ENCODE results near the gene RNF151. TPM values are rescaled to one million over a fixed set of nuclear protein-coding genes. Genes with fewer than 3 reads are reported as not detected.

The RNF151 gene
- total and polyA plus RNA-seq, 2 of the 13 experiments (the other 11 are each of a cell fraction or from before 2014, with no cell fraction given) = not detected

DNA sequence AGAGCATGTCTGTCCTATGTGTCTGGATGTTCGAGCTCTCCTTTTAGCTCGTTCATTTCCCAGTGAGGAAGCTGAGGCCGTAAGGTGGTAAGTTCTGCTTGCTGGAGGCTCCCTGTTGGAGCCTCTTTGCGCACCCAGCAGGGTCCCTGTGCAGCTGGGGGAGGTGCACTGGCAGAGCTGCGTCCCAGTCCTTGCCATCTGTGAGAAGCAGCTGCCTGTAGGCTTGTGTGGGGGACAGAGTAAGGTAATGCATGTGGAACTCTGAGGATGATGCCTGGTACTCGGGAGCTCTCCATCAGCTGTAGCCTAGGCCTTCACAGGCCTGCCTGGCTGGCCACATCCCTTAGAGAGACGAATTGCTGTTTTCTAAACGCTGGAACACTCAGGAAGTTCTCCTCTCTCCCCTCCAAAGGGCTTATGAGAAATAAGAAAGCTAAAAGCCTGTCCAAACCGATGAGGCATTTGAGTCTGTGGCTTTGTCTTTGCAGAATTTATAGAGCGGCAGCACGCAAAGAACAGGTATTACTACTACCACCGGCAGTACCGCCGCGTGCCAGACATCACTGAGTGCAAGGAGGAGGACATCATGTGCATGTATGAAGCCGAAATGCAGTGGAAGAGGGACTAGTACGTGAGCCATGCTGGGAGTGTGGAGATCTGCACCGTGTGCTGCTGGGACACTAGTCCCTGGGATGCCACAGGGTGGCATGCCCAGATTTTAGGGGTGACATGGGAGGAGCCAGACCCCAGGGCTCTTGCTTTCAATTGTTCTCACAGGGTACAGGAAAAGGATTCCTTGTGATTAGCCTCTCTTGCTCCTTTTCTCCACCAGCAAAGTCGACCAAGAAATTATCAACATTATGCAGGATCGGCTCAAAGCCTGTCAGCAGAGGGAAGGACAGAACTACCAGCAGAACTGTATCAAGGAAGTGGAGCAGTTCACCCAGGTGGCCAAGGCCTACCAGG, 5.7 kb upstream of the RNF151 start (continued):
- TF ChIP-seq, protein P1, sequence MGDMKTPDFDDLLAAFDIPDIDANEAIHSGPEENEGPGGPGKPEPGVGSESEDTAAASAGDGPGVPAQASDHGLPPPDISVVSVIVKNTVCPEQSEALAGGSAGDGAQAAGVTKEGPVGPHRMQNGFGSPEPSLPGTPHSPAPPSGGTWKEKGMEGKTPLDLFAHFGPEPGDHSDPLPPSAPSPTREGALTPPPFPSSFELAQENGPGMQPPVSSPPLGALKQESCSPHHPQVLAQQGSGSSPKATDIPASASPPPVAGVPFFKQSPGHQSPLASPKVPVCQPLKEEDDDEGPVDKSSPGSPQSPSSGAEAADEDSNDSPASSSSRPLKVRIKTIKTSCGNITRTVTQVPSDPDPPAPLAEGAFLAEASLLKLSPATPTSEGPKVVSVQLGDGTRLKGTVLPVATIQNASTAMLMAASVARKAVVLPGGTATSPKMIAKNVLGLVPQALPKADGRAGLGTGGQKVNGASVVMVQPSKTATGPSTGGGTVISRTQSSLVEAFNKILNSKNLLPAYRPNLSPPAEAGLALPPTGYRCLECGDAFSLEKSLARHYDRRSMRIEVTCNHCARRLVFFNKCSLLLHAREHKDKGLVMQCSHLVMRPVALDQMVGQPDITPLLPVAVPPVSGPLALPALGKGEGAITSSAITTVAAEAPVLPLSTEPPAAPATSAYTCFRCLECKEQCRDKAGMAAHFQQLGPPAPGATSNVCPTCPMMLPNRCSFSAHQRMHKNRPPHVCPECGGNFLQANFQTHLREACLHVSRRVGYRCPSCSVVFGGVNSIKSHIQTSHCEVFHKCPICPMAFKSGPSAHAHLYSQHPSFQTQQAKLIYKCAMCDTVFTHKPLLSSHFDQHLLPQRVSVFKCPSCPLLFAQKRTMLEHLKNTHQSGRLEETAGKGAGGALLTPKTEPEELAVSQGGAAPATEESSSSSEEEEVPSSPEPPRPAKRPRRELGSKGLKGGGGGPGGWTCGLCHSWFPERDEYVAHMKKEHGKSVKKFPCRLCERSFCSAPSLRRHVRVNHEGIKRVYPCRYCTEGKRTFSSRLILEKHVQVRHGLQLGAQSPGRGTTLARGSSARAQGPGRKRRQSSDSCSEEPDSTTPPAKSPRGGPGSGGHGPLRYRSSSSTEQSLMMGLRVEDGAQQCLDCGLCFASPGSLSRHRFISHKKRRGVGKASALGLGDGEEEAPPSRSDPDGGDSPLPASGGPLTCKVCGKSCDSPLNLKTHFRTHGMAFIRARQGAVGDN (CRISPR knock-in tag; IDR thresholded peaks at IDR 0.05) = peak; percentile 51
- TF ChIP-seq RAD21 (CRISPR knock-in tag; IDR thresholded peaks at IDR 0.05) (peak; percentile 6), ZFY (CRISPR knock-in tag; IDR thresholded peaks at IDR 0.05) (peak; percentile 39; the same call in 1 of the 2 replicates), ZC3H13 (CRISPR knock-in tag; IDR thresholded peaks at IDR 0.05) (peak; percentile 72; the same call in 1 of the 2 replicates), SALL1 (CRISPR knock-in tag; IDR thresholded peaks at IDR 0.05) (peak; percentile 39; the same call in 1 of the 2 replicates), RBFOX2 (IDR thresholded peaks at IDR 0.05; ENCODE audit: low read depth, low read length) (peak; percentile 57; the same call in 1 of the 2 replicates), ZNF839 (CRISPR knock-in tag; IDR thresholded peaks at IDR 0.05; ENCODE audit: borderline replicate concordance) (peak; percentile 27; the same call in 1 of the 2 replicates), KDM2A (CRISPR knock-in tag; IDR thresholded peaks at IDR 0.05; ENCODE audit: borderline replicate concordance, low read depth) (peak; percentile 94), ZNF674 (CRISPR knock-in tag; IDR thresholded peaks at IDR 0.05; ENCODE audit: low read depth) (no peak), ZNF772 (CRISPR knock-in tag; IDR thresholded peaks at IDR 0.05) (0 out of 2 replicates have a peak, but pooled peaks have one; percentile 50), FOSL2 (CRISPR knock-in tag; IDR thresholded peaks at IDR 0.05) (no peak), NFIC (IDR thresholded peaks at IDR 0.05; ENCODE audit: low read length) (peak; percentile 39; the same call in 1 of the 2 replicates), ZC3H4 (CRISPR knock-in tag; IDR thresholded peaks at IDR 0.05; ENCODE audit: borderline replicate concordance) (peak; percentile 94; the same call in 1 of the 2 replicates), ZBTB7B (CRISPR knock-in tag; IDR thresholded peaks at IDR 0.05) (0 out of 2 replicates have a peak, but pooled peaks have one; percentile 5), AKAP8 (CRISPR knock-in tag; IDR thresholded peaks at IDR 0.05) (0 out of 2 replicates have a peak, but pooled peaks have one; percentile 21)
- TF ChIP-seq, protein P2, sequence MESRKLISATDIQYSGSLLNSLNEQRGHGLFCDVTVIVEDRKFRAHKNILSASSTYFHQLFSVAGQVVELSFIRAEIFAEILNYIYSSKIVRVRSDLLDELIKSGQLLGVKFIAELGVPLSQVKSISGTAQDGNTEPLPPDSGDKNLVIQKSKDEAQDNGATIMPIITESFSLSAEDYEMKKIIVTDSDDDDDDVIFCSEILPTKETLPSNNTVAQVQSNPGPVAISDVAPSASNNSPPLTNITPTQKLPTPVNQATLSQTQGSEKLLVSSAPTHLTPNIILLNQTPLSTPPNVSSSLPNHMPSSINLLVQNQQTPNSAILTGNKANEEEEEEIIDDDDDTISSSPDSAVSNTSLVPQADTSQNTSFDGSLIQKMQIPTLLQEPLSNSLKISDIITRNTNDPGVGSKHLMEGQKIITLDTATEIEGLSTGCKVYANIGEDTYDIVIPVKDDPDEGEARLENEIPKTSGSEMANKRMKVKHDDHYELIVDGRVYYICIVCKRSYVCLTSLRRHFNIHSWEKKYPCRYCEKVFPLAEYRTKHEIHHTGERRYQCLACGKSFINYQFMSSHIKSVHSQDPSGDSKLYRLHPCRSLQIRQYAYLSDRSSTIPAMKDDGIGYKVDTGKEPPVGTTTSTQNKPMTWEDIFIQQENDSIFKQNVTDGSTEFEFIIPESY (CRISPR knock-in tag; IDR thresholded peaks at IDR 0.05) = peak; percentile 15; the same call in 1 of the 2 replicates
- TF ChIP-seq, protein P3, sequence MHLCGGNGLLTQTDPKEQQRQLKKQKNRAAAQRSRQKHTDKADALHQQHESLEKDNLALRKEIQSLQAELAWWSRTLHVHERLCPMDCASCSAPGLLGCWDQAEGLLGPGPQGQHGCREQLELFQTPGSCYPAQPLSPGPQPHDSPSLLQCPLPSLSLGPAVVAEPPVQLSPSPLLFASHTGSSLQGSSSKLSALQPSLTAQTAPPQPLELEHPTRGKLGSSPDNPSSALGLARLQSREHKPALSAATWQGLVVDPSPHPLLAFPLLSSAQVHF (CRISPR knock-in tag; IDR thresholded peaks at IDR 0.05) = peak; percentile 73
- TF ChIP-seq, protein P4, sequence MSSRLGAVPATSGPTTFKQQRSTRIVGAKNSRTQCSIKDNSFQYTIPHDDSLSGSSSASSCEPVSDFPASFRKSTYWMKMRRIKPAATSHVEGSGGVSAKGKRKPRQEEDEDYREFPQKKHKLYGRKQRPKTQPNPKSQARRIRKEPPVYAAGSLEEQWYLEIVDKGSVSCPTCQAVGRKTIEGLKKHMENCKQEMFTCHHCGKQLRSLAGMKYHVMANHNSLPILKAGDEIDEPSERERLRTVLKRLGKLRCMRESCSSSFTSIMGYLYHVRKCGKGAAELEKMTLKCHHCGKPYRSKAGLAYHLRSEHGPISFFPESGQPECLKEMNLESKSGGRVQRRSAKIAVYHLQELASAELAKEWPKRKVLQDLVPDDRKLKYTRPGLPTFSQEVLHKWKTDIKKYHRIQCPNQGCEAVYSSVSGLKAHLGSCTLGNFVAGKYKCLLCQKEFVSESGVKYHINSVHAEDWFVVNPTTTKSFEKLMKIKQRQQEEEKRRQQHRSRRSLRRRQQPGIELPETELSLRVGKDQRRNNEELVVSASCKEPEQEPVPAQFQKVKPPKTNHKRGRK (CRISPR knock-in tag; IDR thresholded peaks at IDR 0.05) = no peak
- TF ChIP-seq, protein P5, sequence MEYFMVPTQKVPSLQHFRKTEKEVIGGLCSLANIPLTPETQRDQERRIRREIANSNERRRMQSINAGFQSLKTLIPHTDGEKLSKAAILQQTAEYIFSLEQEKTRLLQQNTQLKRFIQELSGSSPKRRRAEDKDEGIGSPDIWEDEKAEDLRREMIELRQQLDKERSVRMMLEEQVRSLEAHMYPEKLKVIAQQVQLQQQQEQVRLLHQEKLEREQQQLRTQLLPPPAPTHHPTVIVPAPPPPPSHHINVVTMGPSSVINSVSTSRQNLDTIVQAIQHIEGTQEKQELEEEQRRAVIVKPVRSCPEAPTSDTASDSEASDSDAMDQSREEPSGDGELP (IDR thresholded peaks at IDR 0.05; ENCODE audit: borderline replicate concordance, low read depth) = peak; percentile 23; the same call in 1 of the 2 replicates

All from HepG2 (cell line).